NCI-H526 (cell line): ENCODE measurements around the gene CLEC2B.

Source experiments
- DNase-seq, 2 experiments: peaks; one replicate each; lab custom pipeline; 2025; lab: John Stamatoyannopoulos, UW

Gene CLEC2B

GRCh38 chr12:9868951-9869306, 225 bp downstream of the CLEC2B start:
- no peak for DNase-seq

- no peak for DNase-seq
Observed at GRCh38 chr12:9868311-9868801, 798 bp downstream of the CLEC2B start.

GRCh38 chr12:9867531-9867930, 1.6 kb downstream of the CLEC2B start:
- no peak for DNase-seq

GRCh38 chr12:9866860-9867269, 2.3 kb downstream of the CLEC2B start:
- DNase-seq, result no peak

- no peak for DNase-seq
Observed at GRCh38 chr12:9864913-9865675, 4.1 kb downstream of the CLEC2B start.

GRCh38 chr12:9858135-9858534, 11.0 kb downstream of the CLEC2B start:
- DNase-seq, result no peak

GRCh38 chr12:9856894-9857293, 12.3 kb downstream of the CLEC2B start:
- DNase-seq, result no peak

GRCh38 chr12:9856151-9856550, 13.0 kb downstream of the CLEC2B start:
- DNase-seq, result no peak

GRCh38 chr12:9851927-9852326, 17.2 kb downstream of the CLEC2B start:
- DNase-seq, result no peak

- no peak for DNase-seq
Observed at GRCh38 chr12:9851050-9851449, 18.1 kb downstream of the CLEC2B start.

GRCh38 chr12:9848899-9849298, 20.3 kb downstream of the CLEC2B start:
- no peak for DNase-seq

- no peak for DNase-seq
Observed at GRCh38 chr12:9843407-9843806, 25.7 kb downstream of the CLEC2B start.

GRCh38 chr12:9831720-9832119, 37.4 kb downstream of the CLEC2B start:
- DNase-seq, result no peak

GRCh38 chr12:9829982-9830381, 39.2 kb downstream of the CLEC2B start:
- DNase-seq, result no peak

GRCh38 chr12:9829483-9829882, 39.7 kb downstream of the CLEC2B start:
- DNase-seq, result no peak

- no peak for DNase-seq
Observed at GRCh38 chr12:9827209-9827888, 41.8 kb downstream of the CLEC2B start, which contains the start of gene KLRF1. KLRF1 (plus strand) TSS chr12:9827481; CDS start chr12:9827545, 64 bp downstream.

GRCh38 chr12:9820281-9820930, 48.7 kb downstream of the CLEC2B start:
- no peak for DNase-seq

GRCh38 chr12:9813821-9814798, 55.0 kb downstream of the CLEC2B start:
- DNase-seq, result peak; percentile 46 to 83

GRCh38 chr12:9811621-9812020, 57.5 kb downstream of the CLEC2B start:
- DNase-seq, result no peak

GRCh38 chr12:9810671-9811070, 58.5 kb downstream of the CLEC2B start:
- no peak for DNase-seq

- no peak for DNase-seq
Observed at GRCh38 chr12:9809866-9810265, 59.3 kb downstream of the CLEC2B start.

GRCh38 chr12:9809338-9809737, 59.8 kb downstream of the CLEC2B start:
- no peak for DNase-seq
